GM19043 (cell line): ENCODE measurements around the gene PI4K2B.
"Not testable (repeated sequence)": the region's sequence is repeated elsewhere in the genome, so short reads cannot be mapped to it uniquely, and the experiment has no call there.

ENCODE experiments used
- ATAC-seq: cut with Tn5 transposase; IDR thresholded peaks from one replicate; pipeline ENCODE4 v1.9.1; 2021; ENCODE audit warnings: low read depth; ENCODE audit not compliant: unreplicated experiment

Gene PI4K2B

GRCh38 chr4:25240754-25241210, 6.9 kb downstream of the PI4K2B start:
- ATAC-seq: not testable (repeated sequence)

DNA sequence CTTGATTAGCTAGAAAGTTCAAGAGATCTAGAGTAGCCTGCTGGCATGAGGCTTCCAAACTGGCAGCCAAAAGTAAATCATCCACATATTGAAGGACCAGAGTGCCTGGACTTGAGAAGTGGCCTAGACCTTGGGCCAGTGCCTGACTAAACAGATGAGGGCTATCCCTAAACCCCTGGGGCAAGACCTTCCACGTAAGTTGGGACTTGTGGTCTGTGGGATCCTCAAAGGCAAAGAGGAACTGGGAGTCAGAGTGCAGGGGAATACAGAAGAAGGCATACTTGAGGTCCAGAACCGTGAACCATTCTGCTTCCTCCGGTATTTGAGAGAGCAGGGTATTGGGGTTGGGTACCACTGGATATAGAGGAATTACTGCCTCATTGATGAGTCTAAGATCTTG, 8.4 kb downstream of the PI4K2B start:
- not testable (repeated sequence) for ATAC-seq

GRCh38 chr4:25245181-25245580, 11.3 kb downstream of the PI4K2B start:
- ATAC-seq: no peak

GRCh38 chr4:25246680-25247611, 13.1 kb downstream of the PI4K2B start:
- no peak for ATAC-seq

DNA sequence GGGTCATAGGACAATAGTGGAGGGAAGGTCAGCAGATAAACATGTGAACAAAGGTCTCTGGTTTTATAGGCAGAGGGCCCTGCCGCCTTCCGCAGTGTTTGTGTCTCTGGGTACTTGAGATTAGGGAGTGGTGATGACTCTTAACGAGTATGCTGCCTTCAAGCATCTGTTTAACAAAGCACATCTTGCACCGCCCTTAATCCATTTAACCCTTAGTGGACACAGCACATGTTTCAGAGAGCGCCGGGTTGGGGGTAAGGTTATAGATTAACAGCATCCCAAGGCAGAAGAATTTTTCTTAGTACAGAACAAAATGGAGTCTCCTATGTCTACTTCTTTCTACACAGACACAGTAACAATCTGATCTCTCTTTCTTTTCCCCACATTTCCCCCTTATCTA, 15.0 kb downstream of the PI4K2B start:
- ATAC-seq: not testable (repeated sequence)

DNA sequence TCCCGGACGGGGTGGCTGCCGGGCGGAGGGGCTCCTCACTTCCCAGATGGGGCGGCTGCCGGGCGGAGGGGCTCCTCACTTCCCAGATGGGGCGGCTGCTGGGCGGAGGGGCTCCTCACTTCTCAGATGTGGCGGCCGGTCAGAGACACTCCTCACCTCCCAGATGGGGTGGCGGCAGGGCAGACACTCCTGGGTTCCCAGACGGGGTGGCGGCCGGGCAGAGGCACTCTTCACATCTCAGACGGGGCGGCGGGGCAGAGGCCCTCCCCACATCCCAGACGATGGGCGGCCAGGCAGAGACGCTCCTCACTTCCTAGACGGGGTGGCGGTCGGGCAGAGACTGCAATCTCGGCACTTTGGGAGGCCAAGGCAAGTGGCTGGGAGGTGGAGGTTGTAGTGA, 15.7 kb downstream of the PI4K2B start:
- not testable (repeated sequence) for ATAC-seq

GRCh38 chr4:25252230-25253070, 18.6 kb downstream of the PI4K2B start:
- ATAC-seq: no peak

GRCh38 chr4:25253071-25253445, 19.2 kb downstream of the PI4K2B start:
- ATAC-seq: no peak

GRCh38 chr4:25253786-25254185, 20.0 kb downstream of the PI4K2B start:
- ATAC-seq: not testable (repeated sequence)

DNA sequence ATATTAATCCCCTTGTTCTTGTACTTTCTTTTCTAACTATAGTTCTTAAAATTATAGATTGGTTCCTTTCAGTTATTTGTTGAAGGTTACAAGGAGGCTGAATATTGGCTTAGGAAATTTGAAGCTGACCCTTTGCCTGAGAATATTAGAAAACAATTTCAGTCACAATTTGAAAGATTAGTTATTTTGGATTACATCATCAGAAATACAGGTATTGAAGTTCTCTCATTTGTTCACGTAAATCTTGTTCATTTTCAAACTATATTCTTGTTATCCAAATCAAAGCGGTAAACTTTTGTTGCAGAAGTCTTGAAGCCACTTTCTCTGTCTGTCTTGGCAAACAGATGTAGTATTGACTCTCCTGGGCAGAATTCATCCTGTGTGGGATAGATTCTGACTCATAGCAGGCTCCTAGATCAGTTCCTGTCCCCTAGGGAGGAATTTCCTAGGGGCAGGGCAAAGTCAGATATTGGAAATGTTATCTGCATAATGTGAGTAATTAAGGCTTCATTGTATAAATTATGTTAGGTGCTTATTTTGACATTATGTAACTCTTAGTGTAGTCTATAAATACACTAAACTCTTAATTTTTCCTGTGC, 25.2 kb downstream of the PI4K2B start:
- no peak for ATAC-seq

GRCh38 chr4:25271866-25272265, 38.0 kb downstream of the PI4K2B start:
- ATAC-seq: no peak

DNA sequence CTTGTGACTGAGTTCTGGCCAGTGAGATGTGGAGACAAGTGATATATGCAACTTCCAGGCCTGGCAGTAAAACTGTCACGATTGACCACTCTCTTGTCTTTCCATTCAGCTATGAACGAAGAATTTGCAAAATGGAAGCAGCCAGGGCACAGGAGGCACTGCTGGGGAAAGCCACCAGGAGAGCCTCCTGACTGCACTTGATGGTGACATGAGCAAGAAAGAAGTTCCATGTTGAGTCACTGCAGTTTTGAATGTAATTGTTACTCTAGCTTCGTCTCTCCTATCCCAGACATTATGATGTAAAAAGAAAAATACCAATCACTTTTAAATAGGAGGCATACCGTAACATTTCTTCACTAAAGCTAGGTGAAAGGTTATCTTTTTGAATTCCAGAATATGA, 46.4 kb downstream of the PI4K2B start:
- no peak for ATAC-seq

- no peak for ATAC-seq
These were observed 50.1 kb downstream of the PI4K2B start for GRCh38 chr4:25283948-25284347.

DNA sequence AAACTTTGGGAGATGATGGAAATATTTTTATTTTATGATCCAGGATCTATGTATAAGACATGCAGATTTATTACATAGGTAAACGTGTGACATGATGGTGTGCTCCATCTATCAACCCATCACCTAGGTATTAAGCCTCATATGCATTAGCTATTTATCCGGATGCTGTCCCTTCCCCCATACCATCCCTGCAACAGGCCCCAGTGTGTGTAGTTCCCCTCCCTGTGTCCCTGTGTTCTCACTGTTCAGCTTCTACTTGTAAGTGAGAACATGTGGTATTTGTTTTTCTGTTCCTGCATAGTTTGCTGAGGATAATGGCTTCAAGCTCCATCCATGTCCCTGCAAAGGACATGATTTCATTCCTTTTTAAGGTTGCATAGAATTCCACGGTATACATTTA, 50.6 kb downstream of the PI4K2B start:
- no peak for ATAC-seq

DNA sequence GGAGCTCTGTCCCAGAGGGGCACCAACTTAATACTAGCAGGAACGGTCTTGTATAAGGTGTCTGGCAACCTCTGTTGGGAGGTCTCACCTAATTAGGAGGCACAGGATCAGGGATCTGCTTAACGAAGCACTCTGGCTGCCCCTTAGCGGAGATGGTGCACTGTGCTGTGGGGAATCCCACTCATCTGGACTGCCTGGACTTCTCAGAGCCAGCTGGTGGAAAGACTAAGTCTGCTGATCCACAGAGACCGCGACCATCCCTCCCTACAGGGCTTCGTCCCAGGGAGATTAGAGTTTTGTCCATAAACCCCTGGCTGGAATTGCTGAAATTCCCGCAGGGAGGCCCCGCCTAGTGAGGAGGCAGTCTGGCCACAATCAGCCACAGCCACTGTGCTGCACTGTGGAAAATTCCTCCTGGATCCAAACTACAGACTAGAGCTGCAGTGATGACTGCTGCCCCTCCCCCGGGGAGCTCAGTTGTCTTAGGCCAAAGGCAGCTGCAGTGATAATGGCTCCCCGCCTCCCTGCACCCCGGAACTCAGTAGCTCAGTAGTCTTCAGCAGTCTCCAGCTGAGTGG, 56.7 kb downstream of the PI4K2B start:
- ATAC-seq: no peak

DNA sequence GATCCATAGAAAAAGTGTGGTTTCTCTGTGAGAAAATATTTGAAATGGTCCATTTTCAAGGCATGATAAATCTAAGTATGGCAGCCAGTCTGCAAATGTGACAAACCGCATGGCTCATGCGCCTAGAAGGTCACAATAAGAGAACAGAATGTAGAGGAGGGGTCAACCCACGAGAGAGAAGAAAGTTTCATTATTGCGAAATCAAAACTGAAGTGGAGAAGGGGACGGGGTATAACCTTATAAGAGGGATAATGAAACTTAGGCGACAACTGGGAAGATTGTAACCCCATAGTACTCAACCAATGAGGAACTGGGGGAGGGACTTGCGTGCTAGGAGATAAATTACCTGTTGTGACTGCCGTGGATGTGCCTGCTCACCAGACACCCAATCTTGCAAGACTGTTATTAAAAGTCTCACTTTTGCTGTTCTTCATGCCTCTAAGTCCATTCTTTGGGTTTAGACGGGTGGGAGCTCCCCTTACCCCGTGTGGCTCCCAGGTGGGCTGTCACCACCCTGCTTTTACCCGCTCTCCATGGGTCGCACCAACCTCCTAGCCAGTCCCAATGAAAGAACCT, 57.4 kb downstream of the PI4K2B start:
- ATAC-seq: no peak

DNA sequence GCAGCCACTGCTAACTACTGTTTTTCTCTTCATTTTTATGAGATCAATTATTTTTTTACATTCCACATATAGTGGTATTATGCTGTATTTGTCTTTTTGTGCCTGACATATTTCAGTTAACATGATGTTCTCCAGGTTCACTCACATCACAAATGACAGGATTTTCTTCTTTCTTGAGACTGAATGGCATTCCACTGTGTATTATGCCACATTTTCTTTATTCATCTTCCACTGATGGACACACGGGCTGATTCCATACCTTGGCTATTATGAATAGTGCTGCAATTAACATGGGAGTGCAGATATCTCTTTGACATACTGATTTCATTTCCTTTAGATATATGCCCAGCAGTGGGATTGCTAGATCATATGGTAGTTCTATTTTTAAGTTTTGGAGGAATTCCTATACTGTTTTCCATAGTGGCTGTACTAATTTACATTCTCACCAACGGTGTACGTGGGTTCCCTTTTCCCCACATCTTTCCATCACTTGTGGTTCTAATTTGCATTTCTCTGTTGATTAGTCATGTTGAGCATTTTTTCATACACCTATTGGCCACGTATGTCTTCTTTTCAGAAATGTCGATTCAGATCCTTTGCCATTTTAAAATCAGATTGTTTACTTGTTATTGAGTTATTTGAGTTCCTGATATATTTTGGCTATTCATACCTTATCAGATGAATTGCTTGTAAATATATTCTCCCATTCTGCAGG, 63.9 kb downstream of the PI4K2B start:
- ATAC-seq: no peak

GRCh38 chr4:25299476-25300203, 65.8 kb downstream of the PI4K2B start:
- no peak for ATAC-seq

GRCh38 chr4:25301471-25301870, 67.6 kb downstream of the PI4K2B start:
- no peak for ATAC-seq
